ENCODE data around the gene ATP8B2. TPM values are rescaled to one million over a fixed set of nuclear protein-coding genes. Genes with fewer than 3 reads are reported as not detected.
"Not testable (repeated sequence)": the region's sequence is repeated elsewhere in the genome, so short reads cannot be mapped to it uniquely, and the experiment has no call there.

ATP8B2 gene
- total RNA-seq, 1 experiment from 2014 or later = 36.3 TPM

- Histone ChIP-seq H3K27ac (ENCODE audit: low read length) (no peak overlapping the region), H3K4me1 (ENCODE audit: insufficient read depth, low read length) (no peaks in the 10 kb centered on the region), H3K4me2 (ENCODE audit: low read length) (no peak overlapping the region), H3K79me2 (ENCODE audit: low read length) (no peaks in the 10 kb centered on the region), H3K4me3 (ENCODE audit: low read length) (no peak overlapping the region), H3K9ac (ENCODE audit: low read length) (no peak overlapping the region), H3F3A (ENCODE audit: low read length, unreplicated experiment) (no peaks in the 10 kb centered on the region), H2AFZ (ENCODE audit: low read length) (no peak overlapping the region), H3K9me2 (replicated peaks; ENCODE audit: low read length) (no peaks in the 10 kb centered on the region), H3K27me3 (ENCODE audit: low read length) (peaks cover 15% of the 10 kb centered on the region), H3K36me3 (ENCODE audit: low read depth, low read length) (no peaks in the 10 kb centered on the region), H3K9me3 (ENCODE audit: low read length) (no peaks in the 10 kb centered on the region), H4K20me1 (ENCODE audit: low read length) (no peaks in the 10 kb centered on the region)
- CTCF ChIA-PET = no interaction called here
- POLR2A ChIA-PET (ENCODE audit: unreplicated experiment) = no interaction called here
- no peak for TF ChIP-seq EZH2phosphoT487 (IDR thresholded peaks at IDR 0.05; ENCODE audit: borderline replicate concordance, low read length)
- no peak for TF ChIP-seq EZH2 (IDR thresholded peaks at IDR 0.05; ENCODE audit: low read length, unreplicated experiment)
- TF ChIP-seq CTCF (conservative IDR thresholded peaks at IDR 0.05; ENCODE audit: low read depth, low read length) = no peak
- intact Hi-C loops (cut with micrococcal nuclease) = no loop called here
- DNase-seq (no peak), ATAC-seq (no peak)
- no TSS peak for BruUV-seq (replicated peaks)
Observed at GRCh38 chr1:154316704-154317103, 8.6 kb upstream of the ATP8B2 start.

- no peaks in the 10 kb centered on the region for H3K9me3 ChIP-seq (ENCODE audit: low read length)
- H3K9me2 ChIP-seq (replicated peaks; ENCODE audit: low read length) = no peaks in the 10 kb centered on the region
- BruUV-seq (replicated peaks) = no TSS peak
- intact Hi-C loops (cut with micrococcal nuclease) = no loop called here
- no peak overlapping the region for H3K9ac ChIP-seq (ENCODE audit: low read length)
- TF ChIP-seq EZH2 (IDR thresholded peaks at IDR 0.05; ENCODE audit: low read length, unreplicated experiment) (no peak), EZH2phosphoT487 (IDR thresholded peaks at IDR 0.05; ENCODE audit: borderline replicate concordance, low read length) (no peak), CTCF (conservative IDR thresholded peaks at IDR 0.05; ENCODE audit: low read depth, low read length) (no peak)
- H4K20me1 ChIP-seq (ENCODE audit: low read length) = no peaks in the 10 kb centered on the region
- no peaks in the 10 kb centered on the region for H3K79me2 ChIP-seq (ENCODE audit: low read length)
- no peaks in the 10 kb centered on the region for H3K4me1 ChIP-seq (ENCODE audit: insufficient read depth, low read length)
- no peaks in the 10 kb centered on the region for H3K36me3 ChIP-seq (ENCODE audit: low read depth, low read length)
- ChIA-PET CTCF (no interaction called here), POLR2A (ENCODE audit: unreplicated experiment) (no interaction called here)
- H2AFZ ChIP-seq (ENCODE audit: low read length) = no peak overlapping the region
- DNase-seq = no peak
- H3K27ac ChIP-seq (ENCODE audit: low read length) = no peak overlapping the region
- H3K27me3 ChIP-seq (ENCODE audit: low read length) = peaks cover 28% of the 10 kb centered on the region
- H3K4me2 ChIP-seq (ENCODE audit: low read length) = no peak overlapping the region
- H3K4me3 ChIP-seq (ENCODE audit: low read length) = no peak overlapping the region
- no peaks in the 10 kb centered on the region for H3F3A ChIP-seq (ENCODE audit: low read length, unreplicated experiment)
- ATAC-seq = no peak
Observed at GRCh38 chr1:154318386-154318785, 6.9 kb upstream of the ATP8B2 start.

DNA sequence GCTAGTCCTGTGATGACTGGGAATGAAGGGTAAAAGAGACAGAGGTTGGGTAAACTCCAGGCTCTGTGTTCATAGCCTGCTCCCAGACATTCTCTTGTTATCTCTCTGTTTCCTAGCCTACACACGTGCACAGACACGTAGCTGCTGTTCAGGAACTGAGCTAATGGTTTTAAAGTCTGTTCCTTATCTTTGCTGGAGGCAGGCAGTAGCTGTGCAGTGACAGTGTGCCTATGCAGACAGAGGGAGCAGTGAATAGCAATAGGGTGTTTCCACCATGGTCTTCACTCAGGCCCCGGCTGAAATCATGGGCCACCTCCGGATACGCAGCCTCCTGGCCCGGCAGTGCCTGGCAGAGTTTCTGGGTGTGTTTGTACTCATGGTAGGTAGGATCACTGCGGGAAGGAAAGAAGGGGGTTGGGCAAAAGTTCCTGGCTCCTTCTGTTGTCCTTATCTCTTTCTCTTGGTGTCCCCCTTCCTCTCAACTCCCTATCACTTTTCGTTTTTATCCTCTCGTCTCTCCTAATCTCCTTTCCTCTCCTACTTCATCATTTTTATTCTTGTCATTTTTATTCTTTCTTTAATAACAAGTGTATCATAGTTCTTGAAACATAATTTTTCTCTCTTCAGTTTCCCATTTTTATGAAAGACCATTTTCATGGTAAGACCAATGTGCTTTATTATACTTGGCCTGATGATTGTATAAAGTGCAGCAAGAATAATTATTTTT, 4.3 kb upstream of the ATP8B2 start, which contains the start of gene AQP10:
Gene AQP10 (plus strand): TSS at position 212 of the 727 bp plus-strand sequence. CDS start 63 bp downstream, at position 275.
- H2AFZ ChIP-seq (ENCODE audit: low read length) = no peak within 1 kb of the TSS
- ATAC-seq (no peak), DNase-seq (no peak)
- no peaks in the 10 kb centered on the region for H4K20me1 ChIP-seq (ENCODE audit: low read length)
- H3K9me2 ChIP-seq (replicated peaks; ENCODE audit: low read length) = no peaks in the 10 kb centered on the region
- H3K27ac ChIP-seq (ENCODE audit: low read length) = no peak within 1 kb of the TSS
- no peak within 1 kb of the TSS for H3K9ac ChIP-seq (ENCODE audit: low read length)
- no peak for TF ChIP-seq EZH2phosphoT487 (IDR thresholded peaks at IDR 0.05; ENCODE audit: borderline replicate concordance, low read length)
- TF ChIP-seq EZH2 (IDR thresholded peaks at IDR 0.05; ENCODE audit: low read length, unreplicated experiment) = no peak
- no peak for TF ChIP-seq CTCF (conservative IDR thresholded peaks at IDR 0.05; ENCODE audit: low read depth, low read length)
- H3K4me3 ChIP-seq (ENCODE audit: low read length) = no peak within 1 kb of the TSS
- no peaks in the 10 kb centered on the region for H3F3A ChIP-seq (ENCODE audit: low read length, unreplicated experiment)
- H3K4me1 ChIP-seq (ENCODE audit: insufficient read depth, low read length) = peaks cover 4% of the 10 kb centered on the region; the same call in 1 of the 2 replicates
- no TSS peak for BruUV-seq (replicated peaks)
- H3K27me3 ChIP-seq (ENCODE audit: low read length) = peaks cover 29% of the 10 kb centered on the region
- no peaks in the 10 kb centered on the region for H3K79me2 ChIP-seq (ENCODE audit: low read length)
- CTCF ChIA-PET = no interaction called here
- H3K36me3 ChIP-seq (ENCODE audit: low read depth, low read length) = no peaks in the 10 kb centered on the region
- no peaks in the 10 kb centered on the region for H3K9me3 ChIP-seq (ENCODE audit: low read length)
- POLR2A ChIA-PET (ENCODE audit: unreplicated experiment) = no interaction called here
- no peak within 1 kb of the TSS for H3K4me2 ChIP-seq (ENCODE audit: low read length)
- intact Hi-C loops (cut with micrococcal nuclease) = no loop called here

GRCh38 chr1:154321609-154321934, 3.8 kb upstream of the ATP8B2 start:
- DNase-seq; H3K36me3 ChIP-seq (ENCODE audit: low read depth, low read length); H3F3A ChIP-seq (ENCODE audit: low read length, unreplicated experiment); H4K20me1 ChIP-seq (ENCODE audit: low read length); H3K4me2 ChIP-seq (ENCODE audit: low read length); H3K79me2 ChIP-seq (ENCODE audit: low read length); BruUV-seq (replicated peaks); H3K9me2 ChIP-seq (replicated peaks; ENCODE audit: low read length); H3K4me3 ChIP-seq (ENCODE audit: low read length); intact Hi-C loops (cut with micrococcal nuclease); ATAC-seq; POLR2A ChIA-PET (ENCODE audit: unreplicated experiment); H3K9me3 ChIP-seq (ENCODE audit: low read length); CTCF ChIA-PET; H2AFZ ChIP-seq (ENCODE audit: low read length); H3K27ac ChIP-seq (ENCODE audit: low read length); H3K9ac ChIP-seq (ENCODE audit: low read length); H3K4me1 ChIP-seq (ENCODE audit: insufficient read depth, low read length): not testable (repeated sequence)
- H3K27me3 ChIP-seq (ENCODE audit: low read length) = peaks cover 27% of the 10 kb centered on the region
